Measurements from ENCODE around the gene SRCAP.

The SRCAP gene

GRCh38 chr16:30698816-30699614, at the start of gene SRCAP:
Gene SRCAP, plus strand, starts transcription at chr16:30699171. Its CDS starts 1,654 bp downstream, at chr16:30700825.
- H3K27me3 ChIP-seq (ENCODE audit: control insufficient read depth, insufficient read depth, low read length), result peaks cover 34% of the 10 kb centered on the region
- peaks cover 39% of the 10 kb centered on the region for H3K36me3 ChIP-seq (ENCODE audit: control insufficient read depth, insufficient read depth, low read length)
- no peaks in the 10 kb centered on the region for H3K9me3 ChIP-seq (ENCODE audit: control insufficient read depth, insufficient read depth, low read depth, low read length)
- H3K4me1 ChIP-seq (ENCODE audit: control insufficient read depth, insufficient read depth, low read length), result peaks cover 8% of the 10 kb centered on the region
- peak within 1 kb of the TSS; percentile 98 for H3K9ac ChIP-seq (ENCODE audit: low read length)
- H3K4me3 ChIP-seq (ENCODE audit: low read depth, low read length), result peak within 1 kb of the TSS; percentile 96
- peak within 1 kb of the TSS; percentile 99 for H3K27ac ChIP-seq (ENCODE audit: low read depth, low read length)

GRCh38 chr16:30649725-30650368, 49.1 kb upstream of the SRCAP start:
- peaks cover 5% of the 10 kb centered on the region; the same call in 1 of the 2 replicates for H3K36me3 ChIP-seq (ENCODE audit: control insufficient read depth, insufficient read depth, low read length)
- peak overlapping the region; percentile 54 for H3K27ac ChIP-seq (ENCODE audit: low read depth, low read length)
- peaks cover 4% of the 10 kb centered on the region; the same call in 1 of the 2 replicates for H3K4me1 ChIP-seq (ENCODE audit: control insufficient read depth, insufficient read depth, low read length)
- peak overlapping the region; percentile 28 for H3K9ac ChIP-seq (ENCODE audit: low read length)
- H3K9me3 ChIP-seq (ENCODE audit: control insufficient read depth, insufficient read depth, low read depth, low read length), result no peaks in the 10 kb centered on the region
- H3K27me3 ChIP-seq (ENCODE audit: control insufficient read depth, insufficient read depth, low read length), result peaks cover 15% of the 10 kb centered on the region
- peak overlapping the region; percentile 47 for H3K4me3 ChIP-seq (ENCODE audit: low read depth, low read length)

GRCh38 chr16:30650369-30651123, 48.4 kb upstream of the SRCAP start, which contains the start of gene PRR14:
Gene PRR14, plus strand, starts transcription at chr16:30650960. Its CDS starts 686 bp downstream, at chr16:30651646.
- H3K27me3 ChIP-seq (ENCODE audit: control insufficient read depth, insufficient read depth, low read length), result peaks cover 14% of the 10 kb centered on the region
- peak within 1 kb of the TSS; percentile 63 for H3K9ac ChIP-seq (ENCODE audit: low read length)
- peak within 1 kb of the TSS; percentile 71 for H3K4me3 ChIP-seq (ENCODE audit: low read depth, low read length)
- H3K27ac ChIP-seq (ENCODE audit: low read depth, low read length), result peak within 1 kb of the TSS; percentile 54
- H3K9me3 ChIP-seq (ENCODE audit: control insufficient read depth, insufficient read depth, low read depth, low read length), result no peaks in the 10 kb centered on the region
- peaks cover 4% of the 10 kb centered on the region; the same call in 1 of the 2 replicates for H3K4me1 ChIP-seq (ENCODE audit: control insufficient read depth, insufficient read depth, low read length)
- H3K36me3 ChIP-seq (ENCODE audit: control insufficient read depth, insufficient read depth, low read length), result peaks cover 12% of the 10 kb centered on the region

- peak overlapping the region; percentile 63 for H3K9ac ChIP-seq (ENCODE audit: low read length)
- H3K4me3 ChIP-seq (ENCODE audit: low read depth, low read length), result peak overlapping the region; percentile 71
- peaks cover 12% of the 10 kb centered on the region for H3K27me3 ChIP-seq (ENCODE audit: control insufficient read depth, insufficient read depth, low read length)
- H3K36me3 ChIP-seq (ENCODE audit: control insufficient read depth, insufficient read depth, low read length), result peaks cover 17% of the 10 kb centered on the region
- no peaks in the 10 kb centered on the region for H3K9me3 ChIP-seq (ENCODE audit: control insufficient read depth, insufficient read depth, low read depth, low read length)
- peaks cover 4% of the 10 kb centered on the region; the same call in 1 of the 2 replicates for H3K4me1 ChIP-seq (ENCODE audit: control insufficient read depth, insufficient read depth, low read length)
- H3K27ac ChIP-seq (ENCODE audit: low read depth, low read length), result peak overlapping the region; percentile 6; the same call in 1 of the 2 replicates
Measured at GRCh38 chr16:30651124-30652004, 47.6 kb upstream of the SRCAP start.

GRCh38 chr16:30652005-30652296, 47.0 kb upstream of the SRCAP start:
- H3K36me3 ChIP-seq (ENCODE audit: control insufficient read depth, insufficient read depth, low read length), result peaks cover 17% of the 10 kb centered on the region
- H3K9ac ChIP-seq (ENCODE audit: low read length), result peak overlapping the region; percentile 45
- peak overlapping the region; percentile 71 for H3K4me3 ChIP-seq (ENCODE audit: low read depth, low read length)
- H3K9me3 ChIP-seq (ENCODE audit: control insufficient read depth, insufficient read depth, low read depth, low read length), result no peaks in the 10 kb centered on the region
- H3K4me1 ChIP-seq (ENCODE audit: control insufficient read depth, insufficient read depth, low read length), result peaks cover 4% of the 10 kb centered on the region; the same call in 1 of the 2 replicates
- H3K27ac ChIP-seq (ENCODE audit: low read depth, low read length), result no peak overlapping the region
- peaks cover 12% of the 10 kb centered on the region for H3K27me3 ChIP-seq (ENCODE audit: control insufficient read depth, insufficient read depth, low read length)

- no peak overlapping the region for H3K4me3 ChIP-seq (ENCODE audit: low read depth, low read length)
- H3K36me3 ChIP-seq (ENCODE audit: control insufficient read depth, insufficient read depth, low read length), result peaks cover 17% of the 10 kb centered on the region
- H3K27ac ChIP-seq (ENCODE audit: low read depth, low read length), result no peak overlapping the region
- H3K9me3 ChIP-seq (ENCODE audit: control insufficient read depth, insufficient read depth, low read depth, low read length), result no peaks in the 10 kb centered on the region
- peaks cover 12% of the 10 kb centered on the region for H3K27me3 ChIP-seq (ENCODE audit: control insufficient read depth, insufficient read depth, low read length)
- H3K4me1 ChIP-seq (ENCODE audit: control insufficient read depth, insufficient read depth, low read length), result peaks cover 9% of the 10 kb centered on the region; the same call in 1 of the 2 replicates
- H3K9ac ChIP-seq (ENCODE audit: low read length), result no peak overlapping the region
Measured at GRCh38 chr16:30652718-30653117, 46.3 kb upstream of the SRCAP start.

- Histone ChIP-seq H3K36me3 (ENCODE audit: control insufficient read depth, insufficient read depth, low read length) (peaks cover 17% of the 10 kb centered on the region), H3K4me3 (ENCODE audit: low read depth, low read length) (no peak overlapping the region), H3K27ac (ENCODE audit: low read depth, low read length) (no peak overlapping the region), H3K9ac (ENCODE audit: low read length) (no peak overlapping the region), H3K4me1 (ENCODE audit: control insufficient read depth, insufficient read depth, low read length) (peaks cover 9% of the 10 kb centered on the region; the same call in 1 of the 2 replicates), H3K27me3 (ENCODE audit: control insufficient read depth, insufficient read depth, low read length) (peaks cover 15% of the 10 kb centered on the region), H3K9me3 (ENCODE audit: control insufficient read depth, insufficient read depth, low read depth, low read length) (no peaks in the 10 kb centered on the region)
Measured at GRCh38 chr16:30654856-30655255, 44.1 kb upstream of the SRCAP start.

GRCh38 chr16:30655815-30656347, 43.1 kb upstream of the SRCAP start:
- H3K27ac ChIP-seq (ENCODE audit: low read depth, low read length), result no peak overlapping the region
- H3K9me3 ChIP-seq (ENCODE audit: control insufficient read depth, insufficient read depth, low read depth, low read length), result no peaks in the 10 kb centered on the region
- no peak overlapping the region for H3K4me3 ChIP-seq (ENCODE audit: low read depth, low read length)
- peaks cover 25% of the 10 kb centered on the region for H3K27me3 ChIP-seq (ENCODE audit: control insufficient read depth, insufficient read depth, low read length)
- H3K36me3 ChIP-seq (ENCODE audit: control insufficient read depth, insufficient read depth, low read length), result peaks cover 17% of the 10 kb centered on the region
- H3K4me1 ChIP-seq (ENCODE audit: control insufficient read depth, insufficient read depth, low read length), result peaks cover 9% of the 10 kb centered on the region; the same call in 1 of the 2 replicates
- no peak overlapping the region for H3K9ac ChIP-seq (ENCODE audit: low read length)

GRCh38 chr16:30656388-30656787, 42.6 kb upstream of the SRCAP start:
- no peak overlapping the region for H3K4me3 ChIP-seq (ENCODE audit: low read depth, low read length)
- no peak overlapping the region for H3K9ac ChIP-seq (ENCODE audit: low read length)
- H3K4me1 ChIP-seq (ENCODE audit: control insufficient read depth, insufficient read depth, low read length), result peaks cover 9% of the 10 kb centered on the region; the same call in 1 of the 2 replicates
- peaks cover 30% of the 10 kb centered on the region for H3K27me3 ChIP-seq (ENCODE audit: control insufficient read depth, insufficient read depth, low read length)
- peaks cover 22% of the 10 kb centered on the region for H3K36me3 ChIP-seq (ENCODE audit: control insufficient read depth, insufficient read depth, low read length)
- no peaks in the 10 kb centered on the region for H3K9me3 ChIP-seq (ENCODE audit: control insufficient read depth, insufficient read depth, low read depth, low read length)
- no peak overlapping the region for H3K27ac ChIP-seq (ENCODE audit: low read depth, low read length)
